ENCODE measurements around the gene SLC9A9. TPM values are rescaled to one million over a fixed set of nuclear protein-coding genes. Genes with fewer than 3 reads are reported as not detected.
A peak's percentile ranks its signal among the peaks of the same experiment; 100 is the strongest.

SLC9A9 gene
- total RNA-seq, 1 donor from 2014 or later: 0.22 TPM

DNA sequence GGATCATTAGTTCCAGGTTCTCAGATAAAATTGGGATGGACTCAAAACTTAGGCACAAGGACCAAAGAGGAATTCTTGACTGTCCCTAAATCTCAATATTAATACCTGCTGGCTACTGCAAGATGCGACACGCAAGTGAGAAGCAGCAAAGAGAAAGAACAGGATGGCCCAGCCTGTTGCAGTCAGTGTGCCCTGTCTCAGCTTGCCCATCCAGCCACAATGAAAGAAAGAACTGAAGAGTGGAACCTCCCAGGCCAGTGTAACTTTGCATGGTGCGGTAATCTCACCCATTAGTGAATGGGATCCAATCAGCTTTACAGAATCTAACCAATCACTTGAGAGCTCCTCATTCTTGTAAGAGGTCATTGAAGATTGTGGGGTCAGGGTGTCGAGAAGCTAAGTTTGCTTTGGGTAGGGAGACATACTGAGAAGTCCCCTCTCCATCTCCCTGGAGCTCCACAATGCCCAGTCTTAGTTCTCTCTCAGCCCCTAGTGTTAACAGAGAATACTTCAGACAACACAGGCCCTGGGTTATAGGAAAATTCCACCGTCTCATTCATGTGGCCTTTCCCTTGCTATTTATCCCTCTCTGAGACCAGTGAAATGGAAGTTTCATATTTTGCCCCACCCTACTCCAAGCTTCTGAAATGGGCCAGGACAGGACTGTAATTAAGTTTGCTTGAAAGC is 3.2 kb upstream of the SLC9A9 start:
- H4K20me1 ChIP-seq (ENCODE audit: low read depth): no peaks in the 10 kb centered on the region
- H3K4me3 ChIP-seq: no peak overlapping the region
- no peaks in the 10 kb centered on the region for H3K27me3 ChIP-seq
- H3K4me3 Mint-ChIP-seq: no peak overlapping the region
- H3K36me3 Mint-ChIP-seq: no peaks in the 10 kb centered on the region
- H3K9ac ChIP-seq: no peak overlapping the region
- no peak for TF ChIP-seq EZH2phosphoT487 (IDR thresholded peaks at IDR 0.05)
- TF ChIP-seq EZH2 (IDR thresholded peaks at IDR 0.05): no peak
- no peak for DNase-seq (ENCODE audit: low spot score)
- no peaks in the 10 kb centered on the region for H3K9me3 ChIP-seq (ENCODE audit: low read depth)
- no peaks in the 10 kb centered on the region for H3K9me3 Mint-ChIP-seq
- H3K27ac ChIP-seq: no peak overlapping the region
- H3K36me3 ChIP-seq: no peaks in the 10 kb centered on the region
- H3F3A ChIP-seq (ENCODE audit: low read depth): no peaks in the 10 kb centered on the region
- H3K4me2 ChIP-seq: no peak overlapping the region
- no peaks in the 10 kb centered on the region for H3K79me2 ChIP-seq (ENCODE audit: low read depth)
- H3K27ac Mint-ChIP-seq: no peak overlapping the region
- no peak overlapping the region for H2AFZ ChIP-seq (replicated peaks)
- peaks cover 30% of the 10 kb centered on the region for H3K4me1 Mint-ChIP-seq
- H3K4me1 ChIP-seq: peaks cover 21% of the 10 kb centered on the region
- H3K27me3 Mint-ChIP-seq (ENCODE audit: insufficient read depth, low read depth): peaks cover 3% of the 10 kb centered on the region

DNA sequence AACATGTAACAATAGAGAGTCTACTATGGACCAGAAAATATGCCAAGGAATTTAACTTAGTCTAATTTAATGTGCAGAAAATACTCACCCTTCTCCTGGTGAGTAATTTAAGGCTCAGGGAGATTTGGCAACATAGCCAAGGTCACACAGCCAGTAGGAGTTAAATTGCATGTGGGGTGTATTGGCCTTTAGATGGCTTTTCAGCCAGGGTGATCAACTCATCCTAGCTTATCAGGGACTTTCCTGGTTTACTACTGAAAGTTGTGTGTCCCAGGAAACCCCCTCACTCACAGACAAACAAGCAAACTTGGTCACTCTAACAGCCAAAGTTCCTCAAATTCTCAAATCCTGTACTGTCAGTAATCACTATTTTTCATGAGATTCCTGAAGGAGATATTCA is 2.6 kb upstream of the SLC9A9 start:
- no peaks in the 10 kb centered on the region for H3K79me2 ChIP-seq (ENCODE audit: low read depth)
- H3K4me3 ChIP-seq: no peak overlapping the region
- no peaks in the 10 kb centered on the region for H3K9me3 Mint-ChIP-seq
- no peak overlapping the region for H3K27ac Mint-ChIP-seq
- H3K27me3 ChIP-seq: no peaks in the 10 kb centered on the region
- no peak overlapping the region for H3K4me3 Mint-ChIP-seq
- H3K36me3 ChIP-seq: no peaks in the 10 kb centered on the region
- H3K4me2 ChIP-seq: no peak overlapping the region
- peaks cover 21% of the 10 kb centered on the region for H3K4me1 ChIP-seq
- H3K36me3 Mint-ChIP-seq: no peaks in the 10 kb centered on the region
- H3K9ac ChIP-seq: no peak overlapping the region
- no peaks in the 10 kb centered on the region for H3K9me3 ChIP-seq (ENCODE audit: low read depth)
- no peaks in the 10 kb centered on the region for H4K20me1 ChIP-seq (ENCODE audit: low read depth)
- no peak overlapping the region for H2AFZ ChIP-seq (replicated peaks)
- H3K4me1 Mint-ChIP-seq: peaks cover 30% of the 10 kb centered on the region
- H3K27ac ChIP-seq: no peak overlapping the region
- DNase-seq (ENCODE audit: low spot score): no peak
- H3K27me3 Mint-ChIP-seq (ENCODE audit: insufficient read depth, low read depth): peaks cover 3% of the 10 kb centered on the region
- no peak for TF ChIP-seq EZH2phosphoT487 (IDR thresholded peaks at IDR 0.05)
- TF ChIP-seq EZH2 (IDR thresholded peaks at IDR 0.05): no peak
- TF ChIP-seq, protein P1, sequence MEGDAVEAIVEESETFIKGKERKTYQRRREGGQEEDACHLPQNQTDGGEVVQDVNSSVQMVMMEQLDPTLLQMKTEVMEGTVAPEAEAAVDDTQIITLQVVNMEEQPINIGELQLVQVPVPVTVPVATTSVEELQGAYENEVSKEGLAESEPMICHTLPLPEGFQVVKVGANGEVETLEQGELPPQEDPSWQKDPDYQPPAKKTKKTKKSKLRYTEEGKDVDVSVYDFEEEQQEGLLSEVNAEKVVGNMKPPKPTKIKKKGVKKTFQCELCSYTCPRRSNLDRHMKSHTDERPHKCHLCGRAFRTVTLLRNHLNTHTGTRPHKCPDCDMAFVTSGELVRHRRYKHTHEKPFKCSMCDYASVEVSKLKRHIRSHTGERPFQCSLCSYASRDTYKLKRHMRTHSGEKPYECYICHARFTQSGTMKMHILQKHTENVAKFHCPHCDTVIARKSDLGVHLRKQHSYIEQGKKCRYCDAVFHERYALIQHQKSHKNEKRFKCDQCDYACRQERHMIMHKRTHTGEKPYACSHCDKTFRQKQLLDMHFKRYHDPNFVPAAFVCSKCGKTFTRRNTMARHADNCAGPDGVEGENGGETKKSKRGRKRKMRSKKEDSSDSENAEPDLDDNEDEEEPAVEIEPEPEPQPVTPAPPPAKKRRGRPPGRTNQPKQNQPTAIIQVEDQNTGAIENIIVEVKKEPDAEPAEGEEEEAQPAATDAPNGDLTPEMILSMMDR (IDR thresholded peaks at IDR 0.05): no peak
- H3F3A ChIP-seq (ENCODE audit: low read depth): no peaks in the 10 kb centered on the region

DNA sequence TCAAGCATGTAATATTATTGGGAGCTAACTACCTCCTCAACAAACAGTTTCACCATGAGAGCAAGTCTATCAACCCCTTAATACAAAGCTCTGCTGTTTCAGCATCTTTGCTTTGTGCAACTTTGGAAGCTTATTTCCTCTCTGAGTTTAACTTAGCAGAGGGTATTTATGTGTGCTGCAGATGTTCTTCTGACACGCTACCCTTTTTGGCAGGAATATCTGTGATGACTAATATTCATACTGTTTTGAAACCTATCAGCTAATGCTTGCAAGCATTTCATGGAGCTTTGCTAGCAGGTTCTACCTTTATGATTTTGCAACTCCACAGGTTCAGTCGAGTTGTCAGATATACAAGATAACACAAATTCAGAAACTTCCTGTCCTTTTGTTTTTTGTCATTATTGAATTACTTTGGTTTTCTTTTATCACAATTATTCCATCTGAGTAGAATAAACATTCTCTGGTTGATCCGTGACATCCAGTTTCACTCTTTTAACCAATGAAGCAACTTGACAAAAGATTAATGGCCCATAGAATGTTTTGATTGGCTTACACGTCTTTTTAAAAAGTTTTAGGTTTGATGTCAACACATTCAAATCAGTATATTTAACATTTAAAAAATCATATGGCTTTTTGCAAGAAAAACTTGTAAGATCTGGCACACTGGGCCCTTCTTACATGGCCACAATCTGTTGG is 1.7 kb upstream of the SLC9A9 start:
- no peaks in the 10 kb centered on the region for H3K79me2 ChIP-seq (ENCODE audit: low read depth)
- no peaks in the 10 kb centered on the region for H3F3A ChIP-seq (ENCODE audit: low read depth)
- no peaks in the 10 kb centered on the region for H3K27me3 ChIP-seq
- no peak overlapping the region for H3K9ac ChIP-seq
- H3K4me1 ChIP-seq: peaks cover 21% of the 10 kb centered on the region
- H3K36me3 ChIP-seq: no peaks in the 10 kb centered on the region
- DNase-seq (ENCODE audit: low spot score): no peak
- H3K9me3 Mint-ChIP-seq: no peaks in the 10 kb centered on the region
- no peaks in the 10 kb centered on the region for H3K9me3 ChIP-seq (ENCODE audit: low read depth)
- peaks cover 3% of the 10 kb centered on the region for H3K27me3 Mint-ChIP-seq (ENCODE audit: insufficient read depth, low read depth)
- TF ChIP-seq EZH2 (IDR thresholded peaks at IDR 0.05) (no peak), EZH2phosphoT487 (IDR thresholded peaks at IDR 0.05) (no peak)
- TF ChIP-seq, protein P1 (IDR thresholded peaks at IDR 0.05): no peak
- H4K20me1 ChIP-seq (ENCODE audit: low read depth): no peaks in the 10 kb centered on the region
- H3K4me2 ChIP-seq: no peak overlapping the region
- H3K36me3 Mint-ChIP-seq: no peaks in the 10 kb centered on the region
- H3K4me1 Mint-ChIP-seq: peaks cover 30% of the 10 kb centered on the region
- no peak overlapping the region for H3K27ac ChIP-seq
- H2AFZ ChIP-seq (replicated peaks): no peak overlapping the region
- no peak overlapping the region for H3K27ac Mint-ChIP-seq
- H3K4me3 Mint-ChIP-seq: no peak overlapping the region
- no peak overlapping the region for H3K4me3 ChIP-seq

DNA sequence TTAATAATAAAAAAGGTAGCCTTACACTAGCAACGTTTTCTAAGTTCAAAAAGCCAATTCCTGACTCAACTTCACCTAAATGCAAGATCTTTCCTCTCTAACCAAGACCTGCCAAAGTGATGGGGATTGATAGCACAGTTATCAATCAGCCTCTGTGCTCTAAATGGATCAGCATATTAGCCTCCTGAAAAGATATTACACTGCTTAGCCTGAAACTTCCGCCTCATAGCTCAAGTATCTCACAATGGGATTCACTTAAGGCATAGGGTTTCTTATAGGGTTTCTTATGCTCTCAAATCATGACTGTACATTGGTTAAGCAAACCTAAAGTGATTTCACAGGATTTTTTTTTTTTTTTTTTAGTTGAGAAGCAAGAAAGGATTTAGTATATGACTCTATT is 436 bp upstream of the SLC9A9 start:
- Histone ChIP-seq H3K36me3 (no peaks in the 10 kb centered on the region), H3K4me2 (peak overlapping the region; percentile 74), H3K27me3 (no peaks in the 10 kb centered on the region), H3K9me3 (ENCODE audit: low read depth) (no peaks in the 10 kb centered on the region), H3F3A (ENCODE audit: low read depth) (no peaks in the 10 kb centered on the region), H3K4me1 (peaks cover 25% of the 10 kb centered on the region), H4K20me1 (ENCODE audit: low read depth) (no peaks in the 10 kb centered on the region), H3K9ac (no peak overlapping the region), H2AFZ (replicated peaks) (peak overlapping the region; percentile 92), H3K4me3 (no peak overlapping the region), H3K79me2 (ENCODE audit: low read depth) (no peaks in the 10 kb centered on the region), H3K27ac (no peak overlapping the region)
- H3K4me1 Mint-ChIP-seq: peaks cover 32% of the 10 kb centered on the region
- TF ChIP-seq, protein P1 (IDR thresholded peaks at IDR 0.05): no peak
- TF ChIP-seq EZH2 (IDR thresholded peaks at IDR 0.05) (no peak), EZH2phosphoT487 (IDR thresholded peaks at IDR 0.05) (no peak)
- no peaks in the 10 kb centered on the region for H3K9me3 Mint-ChIP-seq
- H3K27ac Mint-ChIP-seq: no peak overlapping the region
- H3K36me3 Mint-ChIP-seq: no peaks in the 10 kb centered on the region
- no peak overlapping the region for H3K4me3 Mint-ChIP-seq
- no peak for DNase-seq (ENCODE audit: low spot score)
- peaks cover 3% of the 10 kb centered on the region for H3K27me3 Mint-ChIP-seq (ENCODE audit: insufficient read depth, low read depth)

Data from neural progenitor cell (in vitro differentiated cells).